ENCODE results near the gene CFAP57. TPM values are rescaled to one million over a fixed set of nuclear protein-coding genes. Genes with fewer than 3 reads are reported as not detected.

The CFAP57 gene
- total RNA-seq (2022) = 0.23 and 0.35 TPM in 2 replicates
- Bru-seq, nascent RNA = percentile 18 among the genes with signal in this experiment
- percentile 14 among the genes with signal in this experiment for BruChase-seq, experiment 1, labeled RNA remaining after a 2-hour chase
- percentile 15 among the genes with signal in this experiment for BruChase-seq, experiment 2, labeled RNA remaining after a 6-hour chase
- long read RNA-seq, partial matches to known transcripts = 0 of 1 reads
- long read RNA-seq, other reads (novel, unspliced or antisense) = 1 of 1 reads

- peak within 1 kb of the TSS; percentile 83 for H3K4me3 ChIP-seq (ENCODE audit: low read depth, low read length)
- no peaks in the 10 kb centered on the region for H3K9me3 Mint-ChIP-seq (ENCODE audit: unreplicated experiment)
- H3K9me3 ChIP-seq = no peaks in the 10 kb centered on the region
- ChIA-PET POLR2A (interaction anchor here (0.7 to 1.5 kb wide), 2 partner anchors 35 to 50 kb away, joined by 4 to 17 read pairs; no protein-coding TSS in a partner anchor), CTCF (interaction anchor here (1.0 to 1.3 kb wide), 2 partner anchors 35 to 326 kb away, joined by 3 read pairs; partner anchors contain the start of gene ZNF691)
- H3K27me3 ChIP-seq (replicated peaks; ENCODE audit: control insufficient read depth, insufficient read depth, low read length) = no peaks in the 10 kb centered on the region
- peak; percentile 87 to 90 for DNase-seq
- TF ChIP-seq CTCF (IDR thresholded peaks at IDR 0.05; ENCODE audit: insufficient read depth in 1 of 2, low read depth in 1 of 2, low read length in 1 of 2, severe bottlenecking in 1 of 2, unreplicated experiment in 1 of 2) = no peak
- peaks cover 3% of the 10 kb centered on the region for H3K4me1 ChIP-seq
- H3K4me1 Mint-ChIP-seq (ENCODE audit: low read depth, unreplicated experiment) = peaks cover 7% of the 10 kb centered on the region
- no peaks in the 10 kb centered on the region; the same call in 1 of the 2 replicates for H3K36me3 ChIP-seq (ENCODE audit: control insufficient read depth, insufficient read depth, low read length)
- H3K4me3 Mint-ChIP-seq (ENCODE audit: unreplicated experiment) = peak within 1 kb of the TSS; percentile 99
- intact Hi-C loops (cut with micrococcal nuclease; ENCODE audit: unreplicated experiment) = loop anchor here (1.0 kb wide), 1 partner anchor 34 kb away; no protein-coding TSS in a partner anchor
- peak within 1 kb of the TSS; percentile 99 for H3K27ac Mint-ChIP-seq (ENCODE audit: unreplicated experiment)
- peaks cover 11% of the 10 kb centered on the region for H3K27me3 Mint-ChIP-seq (ENCODE audit: insufficient read depth, unreplicated experiment)
- BruUV-seq (replicated peaks) = no TSS peak
- H3K36me3 Mint-ChIP-seq (ENCODE audit: insufficient read depth, unreplicated experiment) = peaks cover 42% of the 10 kb centered on the region
Observed at GRCh38 chr1:43171876-43172526, at the start of gene CFAP57, which contains the start of gene EBNA1BP2. Gene CFAP57 (plus strand): TSS chr1:43172330. CDS start chr1:43172754, 424 bp downstream. Gene EBNA1BP2 (minus strand): TSS chr1:43172290. CDS start chr1:43172118, 172 bp downstream.

DNA sequence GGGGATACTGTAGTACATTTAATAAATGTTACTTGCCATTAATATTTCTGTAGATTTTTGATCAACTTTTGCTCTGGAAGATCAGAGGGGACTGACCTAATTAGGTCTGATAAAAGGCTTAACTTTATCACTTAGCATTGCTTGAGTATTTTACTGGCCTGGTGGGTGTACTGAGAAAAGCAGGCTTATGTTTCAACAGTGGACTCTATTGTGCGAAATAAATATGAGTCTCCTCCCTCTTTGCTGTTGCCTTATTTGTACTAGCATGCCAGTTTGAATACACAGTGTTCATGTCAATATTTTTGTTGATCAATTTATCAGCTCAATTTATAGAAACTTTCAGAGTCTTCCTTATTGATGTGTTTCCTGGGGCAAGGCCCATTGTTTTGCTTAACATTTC lies 49.1 kb upstream of the CFAP57 start:
- intact Hi-C loops (cut with micrococcal nuclease; ENCODE audit: unreplicated experiment) = no loop called here
- BruUV-seq (replicated peaks) = no TSS peak
- Histone ChIP-seq H3K4me1 (peaks cover 4% of the 10 kb centered on the region; the same call in 1 of the 2 replicates), H3K36me3 (ENCODE audit: control insufficient read depth, insufficient read depth, low read length) (no peaks in the 10 kb centered on the region), H3K4me3 (ENCODE audit: low read depth, low read length) (no peak overlapping the region), H3K9me3 (no peaks in the 10 kb centered on the region), H3K27me3 (replicated peaks; ENCODE audit: control insufficient read depth, insufficient read depth, low read length) (no peaks in the 10 kb centered on the region)
- H3K9me3 Mint-ChIP-seq (ENCODE audit: unreplicated experiment) = peaks cover 10% of the 10 kb centered on the region
- H3K4me3 Mint-ChIP-seq (ENCODE audit: unreplicated experiment) = no peak overlapping the region
- H3K36me3 Mint-ChIP-seq (ENCODE audit: insufficient read depth, unreplicated experiment) = peaks cover 6% of the 10 kb centered on the region
- CTCF ChIA-PET = no interaction called here
- no peak for DNase-seq
- no peak overlapping the region for H3K27ac Mint-ChIP-seq (ENCODE audit: unreplicated experiment)
- H3K4me1 Mint-ChIP-seq (ENCODE audit: low read depth, unreplicated experiment) = no peaks in the 10 kb centered on the region
- no peak for TF ChIP-seq CTCF (IDR thresholded peaks at IDR 0.05; ENCODE audit: insufficient read depth in 1 of 2, low read depth in 1 of 2, low read length in 1 of 2, severe bottlenecking in 1 of 2, unreplicated experiment in 1 of 2)
- POLR2A ChIA-PET = no interaction called here
- H3K27me3 Mint-ChIP-seq (ENCODE audit: insufficient read depth, unreplicated experiment) = no peaks in the 10 kb centered on the region

- no peak for TF ChIP-seq CTCF (IDR thresholded peaks at IDR 0.05; ENCODE audit: insufficient read depth in 1 of 2, low read depth in 1 of 2, low read length in 1 of 2, severe bottlenecking in 1 of 2, unreplicated experiment in 1 of 2)
- Mint-ChIP-seq H3K4me1 (ENCODE audit: low read depth, unreplicated experiment) (peaks cover 3% of the 10 kb centered on the region), H3K9me3 (ENCODE audit: unreplicated experiment) (peaks cover 5% of the 10 kb centered on the region), H3K27ac (ENCODE audit: unreplicated experiment) (no peak overlapping the region), H3K36me3 (ENCODE audit: insufficient read depth, unreplicated experiment) (no peaks in the 10 kb centered on the region), H3K4me3 (ENCODE audit: unreplicated experiment) (no peak overlapping the region), H3K27me3 (ENCODE audit: insufficient read depth, unreplicated experiment) (no peaks in the 10 kb centered on the region)
- Histone ChIP-seq H3K4me1 (peaks cover 2% of the 10 kb centered on the region), H3K27me3 (replicated peaks; ENCODE audit: control insufficient read depth, insufficient read depth, low read length) (no peaks in the 10 kb centered on the region), H3K9me3 (0 out of 2 replicates have a peak, but pooled peaks cover 1% of the 10 kb centered on the region), H3K4me3 (ENCODE audit: low read depth, low read length) (no peak overlapping the region), H3K36me3 (ENCODE audit: control insufficient read depth, insufficient read depth, low read length) (no peaks in the 10 kb centered on the region)
- ChIA-PET POLR2A (no interaction called here), CTCF (no interaction called here)
- intact Hi-C loops (cut with micrococcal nuclease; ENCODE audit: unreplicated experiment) = no loop called here
- DNase-seq = no peak
- no TSS peak for BruUV-seq (replicated peaks)
Observed at GRCh38 chr1:43128816-43129215, 43.3 kb upstream of the CFAP57 start.
